ENCODE results near the gene OGG1. TPM values are rescaled to one million over a fixed set of nuclear protein-coding genes. Genes with fewer than 3 reads are reported as not detected.
A peak's percentile ranks its signal among the peaks of the same experiment; 100 is the strongest.

The OGG1 gene
- total RNA-seq, 3 donors from 2014 or later (not counting 1 experiment from before 2014, with no cell fraction given): 33.4 to 52.1 (median 34.7) TPM

GRCh38 chr3:9780910-9781309 is 31.2 kb downstream of the OGG1 start:
- DNase-seq (no peak), ATAC-seq (no peak)
- Mint-ChIP-seq H3K27me3 (ENCODE audit: low read depth in 2 of 2) (no peaks in the 10 kb centered on the region), H3K4me1 (peaks cover 54 to 57% of the 10 kb centered on the region in 2 donors), H3K4me3 (peak overlapping the region; percentile 80), H3K27ac (peak overlapping the region; percentile 94 to 99), H3K36me3 (peaks cover 7% of the 10 kb centered on the region), H3K9me3 (no peaks in the 10 kb centered on the region)
- peak overlapping the region; percentile 92 for H3K27ac ChIP-seq (ENCODE audit: low read length)
- intact Hi-C loops (cut with micrococcal nuclease): no loop called here
- peaks cover 31% of the 10 kb centered on the region for H3K36me3 ChIP-seq (ENCODE audit: control insufficient read depth, insufficient read depth, low read length)
- H3K4me1 ChIP-seq (ENCODE audit: control insufficient read depth, insufficient read depth, low read length): peaks cover 49% of the 10 kb centered on the region
- TF ChIP-seq CTCF (IDR thresholded peaks at IDR 0.05): no peak
- no peaks in the 10 kb centered on the region for H3K9me3 ChIP-seq (ENCODE audit: control insufficient read depth, insufficient read depth, low read length)
- H3K27me3 ChIP-seq (ENCODE audit: control insufficient read depth, insufficient read depth, low read length): no peaks in the 10 kb centered on the region
- WGBS (ENCODE audit: insufficient coverage): 88% methylated on average over 2 of the region's 4 CpGs
- no peak overlapping the region for H3K4me3 ChIP-seq (ENCODE audit: low read length)

GRCh38 chr3:9781551-9781950 is 31.8 kb downstream of the OGG1 start:
- Histone ChIP-seq H3K27ac (ENCODE audit: low read length) (peak overlapping the region; percentile 92), H3K27me3 (ENCODE audit: control insufficient read depth, insufficient read depth, low read length) (no peaks in the 10 kb centered on the region), H3K36me3 (ENCODE audit: control insufficient read depth, insufficient read depth, low read length) (peaks cover 36% of the 10 kb centered on the region), H3K4me3 (ENCODE audit: low read length) (no peak overlapping the region), H3K9me3 (ENCODE audit: control insufficient read depth, insufficient read depth, low read length) (no peaks in the 10 kb centered on the region), H3K4me1 (ENCODE audit: control insufficient read depth, insufficient read depth, low read length) (peaks cover 49% of the 10 kb centered on the region)
- no peak for ATAC-seq
- Mint-ChIP-seq H3K9me3 (no peaks in the 10 kb centered on the region), H3K36me3 (peaks cover 12% of the 10 kb centered on the region), H3K4me3 (peak overlapping the region; percentile 11), H3K27ac (peak overlapping the region; percentile 94 to 99), H3K4me1 (peaks cover 54 to 62% of the 10 kb centered on the region in 2 donors), H3K27me3 (ENCODE audit: low read depth in 2 of 2) (no peaks in the 10 kb centered on the region)
- 40% methylated on average over 1 of the region's 1 CpG for WGBS (ENCODE audit: insufficient coverage)
- intact Hi-C loops (cut with micrococcal nuclease): no loop called here
- no peak for DNase-seq
- TF ChIP-seq CTCF (IDR thresholded peaks at IDR 0.05): no peak

- H3K4me1 Mint-ChIP-seq: peaks cover 54 to 66% of the 10 kb centered on the region in 2 donors
- H3K27ac Mint-ChIP-seq: peak overlapping the region; percentile 53 to 94
- no peaks in the 10 kb centered on the region for H3K9me3 ChIP-seq (ENCODE audit: control insufficient read depth, insufficient read depth, low read length)
- H3K4me3 Mint-ChIP-seq: peak overlapping the region; percentile 33
- peaks cover 49% of the 10 kb centered on the region for H3K4me1 ChIP-seq (ENCODE audit: control insufficient read depth, insufficient read depth, low read length)
- ATAC-seq: no peak
- H3K27me3 ChIP-seq (ENCODE audit: control insufficient read depth, insufficient read depth, low read length): no peaks in the 10 kb centered on the region
- H3K9me3 Mint-ChIP-seq: no peaks in the 10 kb centered on the region
- peak overlapping the region; percentile 92 for H3K27ac ChIP-seq (ENCODE audit: low read length)
- H3K4me3 ChIP-seq (ENCODE audit: low read length): no peak overlapping the region
- H3K36me3 Mint-ChIP-seq: peaks cover 14% of the 10 kb centered on the region
- no peak for DNase-seq
- TF ChIP-seq CTCF (IDR thresholded peaks at IDR 0.05): no peak
- peaks cover 40% of the 10 kb centered on the region for H3K36me3 ChIP-seq (ENCODE audit: control insufficient read depth, insufficient read depth, low read length)
- intact Hi-C loops (cut with micrococcal nuclease): no loop called here
- no peaks in the 10 kb centered on the region for H3K27me3 Mint-ChIP-seq (ENCODE audit: low read depth in 2 of 2)
- WGBS (ENCODE audit: insufficient coverage): 62% methylated on average over 3 of the region's 3 CpGs
These were observed 32.3 kb downstream of the OGG1 start for GRCh38 chr3:9781978-9782603.

GRCh38 chr3:9782770-9783169 is 33.0 kb downstream of the OGG1 start:
- H3K4me1 Mint-ChIP-seq: peaks cover 56 to 66% of the 10 kb centered on the region in 2 donors

More at GRCh38 chr3:9782770-9783169, 33.0 kb downstream of the OGG1 start:
- Mint-ChIP-seq H3K36me3 (peaks cover 19% of the 10 kb centered on the region), H3K27ac (peak overlapping the region; percentile 53 to 94), H3K4me3 (no peak overlapping the region), H3K27me3 (ENCODE audit: low read depth in 2 of 2) (no peaks in the 10 kb centered on the region), H3K9me3 (no peaks in the 10 kb centered on the region)
- H3K27me3 ChIP-seq (ENCODE audit: control insufficient read depth, insufficient read depth, low read length): no peaks in the 10 kb centered on the region
- ATAC-seq: no peak
- intact Hi-C loops (cut with micrococcal nuclease): no loop called here
- peaks cover 45% of the 10 kb centered on the region for H3K36me3 ChIP-seq (ENCODE audit: control insufficient read depth, insufficient read depth, low read length)
- 64% methylated on average over 3 of the region's 3 CpGs for WGBS (ENCODE audit: insufficient coverage)
- DNase-seq: peak in 1 of 2 donors; percentile 46
- no peak overlapping the region for H3K4me3 ChIP-seq (ENCODE audit: low read length)
- H3K9me3 ChIP-seq (ENCODE audit: control insufficient read depth, insufficient read depth, low read length): no peaks in the 10 kb centered on the region
- H3K27ac ChIP-seq (ENCODE audit: low read length): no peak overlapping the region
- TF ChIP-seq CTCF (IDR thresholded peaks at IDR 0.05): no peak
- peaks cover 47% of the 10 kb centered on the region for H3K4me1 ChIP-seq (ENCODE audit: control insufficient read depth, insufficient read depth, low read length)
